ENCODE measurements around the gene PRRT1B.

DNA sequence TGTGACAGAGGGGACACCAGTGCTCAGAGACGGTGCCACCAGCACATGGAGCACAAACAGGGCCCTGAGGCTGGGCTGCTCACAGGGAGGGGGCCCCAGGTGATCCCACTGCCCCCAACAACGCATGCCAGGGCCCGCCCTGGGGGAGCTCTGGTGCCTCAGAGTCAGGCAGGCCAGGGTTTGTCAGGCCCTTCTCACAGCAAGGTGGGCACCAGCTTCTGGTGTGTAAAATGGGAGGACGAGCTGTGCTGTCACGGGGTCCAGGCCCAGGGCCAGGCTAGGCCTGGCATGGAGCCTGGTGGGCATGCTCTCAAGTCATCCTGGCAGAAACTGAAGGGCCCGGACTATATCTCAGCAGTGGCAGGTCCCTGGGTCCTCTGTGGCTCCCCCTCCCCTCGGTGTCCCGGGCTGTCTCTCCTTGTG, 34.5 kb downstream of the PRRT1B start:
- TF ChIP-seq POLR2A (IDR thresholded peaks at IDR 0.05): no peak
- TF ChIP-seq CTCF (IDR thresholded peaks at IDR 0.05): no peak
- no peak for TF ChIP-seq POLR2AphosphoS5 (IDR thresholded peaks at IDR 0.05)
